Activated T-cell treated with anti-CD3 and anti-CD28 coated beads for 4 hours (primary cell): ENCODE measurements around the gene MTG2.

Source experiments
- DNase-seq: peaks from one replicate; pipeline ENCODE4 v3.0.0-alpha.2; 2020

The MTG2 gene

GRCh38 chr20:62208061-62208794 is 25.4 kb downstream of the MTG2 start:
- DNase-seq, result no peak

DNA sequence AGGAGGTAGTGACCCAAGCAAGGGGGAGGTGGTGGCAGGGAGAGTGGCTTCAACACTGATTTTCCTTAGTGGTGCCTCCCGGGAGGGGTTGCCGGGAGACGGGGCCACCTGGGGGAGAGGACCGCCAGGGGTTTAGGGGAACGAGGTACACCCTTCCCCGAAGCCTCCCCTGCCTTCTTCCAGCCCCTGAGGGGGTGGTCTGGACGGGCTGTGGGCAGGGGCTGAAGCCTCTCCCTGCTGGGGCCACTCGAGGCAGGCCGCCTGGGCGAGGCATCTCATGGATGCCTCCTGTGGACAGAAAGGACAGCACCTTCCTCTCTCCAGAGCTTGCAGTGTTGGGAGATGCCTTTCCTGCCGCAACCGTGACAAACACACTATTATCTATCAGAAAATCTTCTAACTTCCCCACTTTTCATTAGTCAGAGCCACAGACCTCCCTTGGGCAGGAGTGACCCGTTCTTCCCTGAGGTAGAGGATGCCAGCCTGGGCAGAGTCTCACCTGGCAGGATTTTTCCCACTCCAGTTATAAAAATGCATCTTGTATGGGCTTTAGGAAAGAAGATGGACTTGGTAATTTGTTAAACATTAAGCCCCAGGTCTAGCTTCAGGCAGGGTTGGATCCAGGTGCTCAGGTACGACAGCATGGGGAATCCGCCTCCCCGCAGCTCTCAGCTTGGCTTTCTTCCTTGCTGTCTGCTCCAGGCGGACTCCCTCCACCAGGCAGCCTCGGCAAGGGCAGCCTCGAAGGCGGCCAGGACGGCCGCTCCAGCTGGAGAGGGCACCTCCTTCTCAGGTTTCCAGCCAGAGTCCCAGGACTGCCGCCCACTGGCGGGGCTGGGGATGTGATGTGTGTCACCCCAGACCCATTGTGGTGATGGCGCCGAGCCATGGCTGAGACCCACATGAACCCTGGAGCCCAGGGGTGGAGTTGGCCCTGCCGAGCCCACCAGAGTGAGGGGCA is 26.2 kb downstream of the MTG2 start:
- no peak for DNase-seq

DNA sequence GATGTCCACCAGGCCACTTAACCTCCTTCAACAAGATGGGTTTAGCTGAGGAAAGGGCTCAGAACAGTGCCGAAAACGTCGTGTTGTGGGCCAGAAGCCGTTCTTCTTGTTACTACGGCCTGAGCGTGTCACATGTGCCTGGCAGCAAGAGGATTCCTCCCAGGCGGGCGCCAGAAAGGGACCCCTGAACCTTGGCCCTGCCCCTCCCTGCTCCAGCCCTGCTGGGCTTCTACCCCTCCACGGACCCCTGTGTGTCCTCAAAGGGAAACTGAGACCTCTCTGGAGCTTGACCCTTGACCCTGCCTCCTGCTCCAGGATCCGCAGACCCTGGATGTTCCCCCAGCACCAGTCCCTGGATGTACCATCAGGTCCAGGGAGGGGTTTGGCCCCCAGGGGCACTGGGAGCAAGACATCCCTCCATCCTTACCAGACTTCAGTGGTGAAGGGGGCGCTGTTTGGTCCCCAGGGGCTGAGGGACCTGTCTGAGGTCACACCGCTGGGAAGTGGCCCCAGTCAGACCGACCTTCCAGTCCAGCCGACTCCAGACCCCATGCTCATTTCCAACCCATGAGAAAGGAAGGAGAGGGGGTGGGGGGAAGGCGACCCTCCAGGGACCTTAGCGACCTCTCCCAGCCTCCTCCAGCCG is 27.1 kb downstream of the MTG2 start:
- no peak for DNase-seq

DNA sequence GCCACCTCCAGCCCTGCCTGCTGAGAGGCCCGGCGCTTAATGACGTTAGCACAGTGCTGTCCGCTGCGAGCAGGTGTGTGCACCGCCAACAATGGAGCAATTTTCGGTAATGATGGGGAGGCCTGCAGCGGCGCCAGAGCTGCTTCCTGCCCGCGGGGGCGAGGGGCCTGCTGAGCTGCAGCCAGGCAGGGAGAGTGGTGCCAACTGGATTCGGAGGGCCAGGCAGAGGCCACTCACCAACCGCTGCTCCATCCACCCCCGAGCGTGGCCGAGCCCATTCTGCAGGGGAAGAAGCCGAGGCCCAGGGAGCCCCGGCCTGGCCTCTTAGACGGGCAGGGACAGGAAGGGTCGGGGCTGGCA is 27.6 kb downstream of the MTG2 start:
- no peak for DNase-seq

DNA sequence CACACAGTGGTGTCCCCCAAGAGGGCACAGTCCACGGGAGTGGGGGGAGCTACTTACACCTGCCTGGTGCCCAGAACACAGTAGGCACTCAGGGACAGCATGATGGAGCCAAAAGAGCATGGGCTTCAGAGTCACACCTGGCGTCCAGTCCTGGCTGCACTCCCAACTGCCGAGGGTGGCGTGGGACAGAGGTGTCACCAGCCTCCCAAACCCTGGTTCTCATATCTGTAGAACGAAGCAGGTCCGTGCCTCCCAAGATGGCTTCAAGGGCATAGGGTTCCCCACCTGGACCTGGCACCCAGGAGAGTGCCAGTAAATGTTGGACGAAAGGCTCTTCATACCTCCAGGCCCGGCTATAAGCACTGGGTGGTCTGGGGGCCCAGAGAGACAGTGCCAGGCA is 28.4 kb downstream of the MTG2 start:
- DNase-seq, result no peak

DNA sequence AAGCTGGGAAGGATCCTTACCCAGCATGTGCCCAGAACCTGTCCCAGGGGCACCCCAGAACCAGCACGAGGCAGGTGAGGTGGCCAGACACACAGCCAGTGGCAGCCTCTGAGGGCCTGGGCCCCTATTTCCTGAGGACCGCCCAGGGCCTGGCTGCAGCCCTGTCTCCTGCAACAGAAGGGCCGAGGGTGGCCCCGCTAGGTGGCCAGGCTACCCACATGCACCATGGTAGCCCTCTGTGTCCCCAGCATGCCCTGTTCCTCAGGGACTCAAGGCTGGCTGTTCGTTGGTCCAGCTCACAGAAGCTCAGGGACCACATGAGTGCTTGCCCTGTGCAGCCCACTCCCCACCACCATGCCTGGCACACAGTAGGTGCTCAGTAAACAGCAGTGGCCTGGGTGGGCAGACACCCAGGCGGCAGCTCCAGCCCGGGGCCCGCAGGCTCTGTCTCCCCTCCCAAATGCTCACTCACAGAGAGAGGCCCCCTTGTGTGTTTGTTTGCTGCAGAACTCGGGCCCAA is 29.0 kb downstream of the MTG2 start:
- DNase-seq, result no peak

- no peak for DNase-seq
These were observed 29.5 kb downstream of the MTG2 start for GRCh38 chr20:62212299-62212698.

DNA sequence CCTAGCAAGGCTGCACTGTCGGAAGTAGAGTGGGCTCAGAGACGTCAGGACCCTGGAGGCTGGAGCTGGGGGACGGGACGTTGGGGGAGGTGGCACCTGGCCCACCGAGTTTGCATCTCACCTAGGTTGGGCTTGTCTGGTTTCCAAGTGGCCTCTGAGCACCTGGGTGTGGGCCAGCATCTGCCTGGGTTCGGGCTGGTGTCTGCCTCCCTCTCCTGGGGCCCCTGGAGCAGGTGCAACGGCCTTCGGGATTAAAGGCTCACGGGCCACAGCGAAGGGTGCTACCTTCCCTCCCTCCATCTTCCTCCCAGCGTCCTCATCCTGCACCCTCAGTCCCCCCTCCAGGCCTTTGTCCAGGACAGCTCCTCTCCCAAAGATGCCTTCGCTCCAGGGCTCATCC is 31.2 kb downstream of the MTG2 start:
- no peak for DNase-seq

GRCh38 chr20:62215020-62215990 is 32.5 kb downstream of the MTG2 start:
- DNase-seq, result no peak

DNA sequence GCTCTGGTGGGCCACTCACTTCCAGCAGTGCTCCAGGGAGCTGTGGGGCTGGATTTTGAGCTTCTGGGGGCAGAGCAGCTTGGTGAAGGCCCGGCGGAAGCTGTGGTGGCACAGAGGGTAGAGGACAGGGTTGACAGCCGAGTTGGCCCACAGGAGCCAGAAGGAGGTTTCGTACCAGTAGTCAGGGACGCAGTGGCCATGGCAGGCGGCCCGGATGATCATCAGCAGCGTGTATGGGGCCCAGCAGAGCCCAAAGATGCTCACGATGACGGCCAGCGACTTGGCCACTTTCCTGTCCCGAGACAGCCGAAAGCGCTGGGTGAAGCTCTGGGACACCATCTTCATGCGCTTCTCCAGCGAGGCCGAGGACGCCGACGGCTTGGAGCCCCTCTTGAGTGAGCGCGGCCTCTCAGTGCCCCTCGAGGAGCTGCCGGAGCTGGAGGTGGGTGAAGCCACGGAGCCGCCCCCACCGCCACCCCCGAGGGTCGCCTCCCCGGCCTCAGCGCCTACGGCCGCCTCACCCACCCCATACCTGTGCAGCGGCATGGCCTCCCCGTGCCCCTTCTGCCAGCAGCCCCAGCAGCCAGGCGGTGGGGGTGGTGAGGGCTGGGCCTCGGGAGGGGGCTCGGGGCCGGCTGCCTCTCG is 33.3 kb downstream of the MTG2 start:
- no peak for DNase-seq

DNA sequence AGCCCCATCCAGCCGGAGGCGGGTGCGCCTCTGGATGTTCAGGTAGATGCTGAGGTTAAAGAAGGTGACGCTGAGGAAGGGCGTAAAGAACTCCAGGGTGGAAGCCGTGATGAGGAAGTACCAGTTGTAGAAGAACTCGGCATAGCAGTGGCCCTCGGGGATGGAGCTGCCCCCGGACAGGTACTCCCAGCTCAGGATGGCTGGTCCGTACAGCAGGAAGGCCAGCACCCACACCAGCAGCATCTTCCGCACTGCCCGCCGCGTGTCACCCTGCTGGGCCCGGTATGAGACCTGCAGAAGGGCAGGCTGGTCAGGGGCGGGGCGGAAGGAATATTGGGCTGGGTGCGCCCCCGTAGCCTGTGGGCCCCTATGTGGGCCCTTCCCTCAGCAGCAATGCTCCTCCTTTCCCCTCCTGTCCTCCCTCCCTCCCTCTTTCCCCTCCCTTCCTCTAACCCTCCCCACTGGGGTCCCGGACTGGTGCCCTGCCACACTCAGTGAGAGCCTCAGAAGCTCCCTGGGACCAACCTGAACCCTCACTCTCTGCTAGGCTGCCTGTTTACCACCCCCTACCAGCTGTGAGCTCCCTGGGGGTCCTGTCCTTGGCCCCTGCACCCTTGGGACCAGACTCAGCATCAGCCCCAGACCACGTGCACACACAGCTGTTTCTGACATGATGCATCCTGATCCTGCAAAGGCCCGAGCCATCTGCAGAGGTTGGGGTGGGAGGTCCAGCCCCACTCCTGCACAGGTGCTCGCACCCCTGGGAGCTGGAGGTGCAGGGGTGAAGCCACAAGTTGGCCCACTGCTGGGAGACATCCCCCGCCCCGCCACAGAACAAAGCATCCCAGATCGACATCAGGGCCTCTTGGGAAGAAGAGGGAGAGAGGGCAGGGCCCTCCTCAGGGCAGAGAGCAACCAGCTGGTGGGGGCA is 34.1 kb downstream of the MTG2 start:
- no peak for DNase-seq

- no peak for DNase-seq
These were observed 35.3 kb downstream of the MTG2 start for GRCh38 chr20:62217913-62218773.

GRCh38 chr20:62219101-62219991 is 36.5 kb downstream of the MTG2 start:
- DNase-seq, result no peak

DNA sequence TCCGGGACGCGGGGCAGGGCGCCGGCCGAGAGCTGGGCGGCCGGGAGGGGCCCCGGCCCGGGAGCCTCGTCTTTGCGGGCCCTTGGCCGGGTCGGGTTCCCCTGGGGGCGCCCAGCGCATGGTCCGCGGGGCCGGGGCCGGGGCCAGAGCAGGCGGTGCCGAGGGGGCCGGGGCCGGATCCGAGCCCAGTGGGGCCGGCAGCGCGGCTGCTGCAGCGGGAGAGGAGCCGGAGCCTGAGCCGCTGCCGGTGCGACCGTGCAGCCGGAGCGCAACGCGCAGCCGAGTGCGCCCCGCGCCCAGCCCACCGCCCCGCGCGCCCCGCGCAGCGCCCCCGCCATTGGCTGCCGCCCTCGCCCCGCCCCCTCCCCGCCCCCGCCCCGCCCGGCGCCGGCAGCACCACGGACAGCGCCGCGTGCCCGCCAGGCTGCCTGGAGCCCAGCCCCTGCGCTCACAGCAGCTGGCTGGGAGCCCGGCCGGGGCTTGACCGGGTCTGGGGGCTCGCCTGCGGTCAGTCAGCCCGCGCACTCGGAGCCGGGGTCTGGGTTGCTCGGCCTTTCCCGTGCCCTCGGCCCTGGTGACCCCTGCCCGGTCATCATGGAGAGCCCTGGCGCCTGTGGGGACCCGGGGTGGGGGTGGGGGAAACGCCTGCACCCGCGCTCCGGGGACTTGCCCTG is 37.3 kb downstream of the MTG2 start, which contains the start of gene HRH3:
TSS of gene HRH3 (minus strand) at position 287 of the 674 bp plus-strand sequence. CDS start 308 bp downstream, outside the sequence.
- DNase-seq, result no peak

DNA sequence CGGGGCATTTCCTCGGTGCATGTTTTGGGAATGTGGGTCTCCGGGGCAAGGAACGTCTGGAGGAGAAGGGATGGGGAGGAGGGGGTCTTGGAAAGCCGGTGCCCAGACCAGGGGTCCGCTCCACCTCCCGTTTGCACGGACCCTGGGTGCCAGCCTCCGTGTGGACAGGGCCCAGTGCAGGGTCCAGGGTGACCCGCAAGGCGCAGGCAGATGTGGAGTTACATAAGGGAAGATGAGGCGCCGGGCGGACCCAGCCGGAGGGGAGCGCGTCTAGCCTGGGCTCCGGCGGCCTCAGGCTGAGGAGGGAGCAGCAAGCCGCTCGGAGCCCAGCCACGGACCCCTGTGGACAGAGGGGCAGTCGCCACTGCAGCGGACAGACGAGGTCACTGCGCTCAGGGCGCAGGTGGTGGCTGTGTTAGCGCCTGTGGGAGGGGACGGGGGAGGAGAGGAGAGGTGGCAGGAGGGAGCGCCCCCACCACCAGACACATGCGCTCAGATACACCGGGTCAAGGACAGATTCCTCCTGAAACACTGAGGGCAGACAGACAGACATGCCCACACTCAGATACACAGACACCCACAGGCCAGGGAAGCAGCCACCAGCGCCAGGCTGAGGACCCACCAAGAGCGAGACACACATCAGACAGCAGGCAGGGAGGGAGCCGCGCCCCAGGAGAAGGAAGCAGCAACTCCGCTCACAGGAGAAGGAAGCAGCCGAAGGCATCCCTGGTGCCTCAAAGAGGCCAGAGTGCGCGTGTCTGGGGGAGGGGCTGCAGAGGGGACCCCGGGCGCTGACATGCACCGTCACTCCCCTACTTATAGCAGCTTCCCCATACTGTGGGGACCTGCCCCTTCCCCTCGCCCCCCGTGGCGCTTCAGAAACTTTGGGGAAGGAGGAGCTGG is 38.1 kb downstream of the MTG2 start:
- no peak for DNase-seq

DNA sequence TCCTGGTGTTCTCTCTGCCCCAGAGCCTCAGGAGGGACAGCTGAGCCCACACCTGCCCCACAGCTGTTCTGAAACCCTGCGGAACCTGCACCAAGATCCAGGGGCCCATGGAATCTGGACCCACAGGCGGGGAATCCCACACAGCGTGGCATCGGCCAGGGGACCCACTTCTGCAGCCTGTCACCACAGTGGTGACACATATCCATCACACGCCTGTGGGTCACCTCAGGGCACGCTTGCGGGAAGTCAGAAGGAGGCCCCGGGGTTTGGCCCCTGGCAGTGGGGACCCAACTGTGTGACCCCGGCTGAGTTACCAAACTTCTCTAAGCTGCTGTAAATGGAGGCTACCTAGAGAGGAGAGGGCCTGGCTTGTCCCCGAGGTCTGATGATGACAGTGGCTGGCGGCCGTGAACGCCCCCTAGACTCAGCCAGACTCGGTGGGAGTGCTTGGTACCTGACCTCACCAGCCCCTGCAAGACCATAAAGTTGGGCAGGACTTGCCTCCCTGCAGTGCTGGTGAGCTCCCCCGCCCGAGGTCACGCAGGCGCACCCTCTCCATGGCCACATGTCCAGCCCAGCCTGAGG is 39.5 kb downstream of the MTG2 start:
- no peak for DNase-seq
